Neutrophil (primary cell): Measurements from ENCODE around the gene SLC39A11.

Experiments used
- H3K27ac ChIP-seq: fragments of 200-600 bp; sonication (generic); 2 replicates; pipeline ENCODE4 v1.5.1; 2016; ENCODE audit warnings: mild to moderate bottlenecking, moderate library complexity
- H3K27me3 ChIP-seq: fragments of 200-600 bp; sonication (generic); 2 replicates; pipeline ENCODE4 v1.6.0; 2016; ENCODE audit warnings: mild to moderate bottlenecking
- H3K36me3 ChIP-seq: fragments of 200-600 bp; sonication (generic); 2 replicates; pipeline ENCODE4 v1.5.1; 2017
- H3K4me1 ChIP-seq, 2 experiments: fragments of 200-600 bp in 1 of 2; sonication (generic) in 1 of 2; 1 replicate in 1 of 2; 2 replicates in 1 of 2; pipeline versions ENCODE4 v1.5.1 to v1.6.1; 2013 to 2016; ENCODE audit warnings: low read depth in 1 of 2, low read length in 1 of 2, mild to moderate bottlenecking in 1 of 2, moderate library complexity in 1 of 2; ENCODE audit not compliant: control insufficient read depth in 1 of 2, insufficient read depth in 1 of 2
- H3K4me3 ChIP-seq, 2 experiments: fragments of 200-600 bp in 1 of 2; sonication (generic) in 1 of 2; 1 replicate in 1 of 2; 2 replicates in 1 of 2; pipeline ENCODE4 v1.5.1; 2013 to 2016; ENCODE audit warnings: low read depth in 1 of 2, low read length in 1 of 2, mild to moderate bottlenecking in 1 of 2, moderate library complexity in 1 of 2
- H3K9me3 ChIP-seq: fragments of 200-600 bp; sonication (generic); 2 replicates; pipeline ENCODE4 v1.5.1; 2016
- TF ChIP-seq, protein P1 (sequence below): fragments of 200-600 bp; sonication (generic); IDR thresholded peaks from 2 replicates; pipeline ENCODE4 v1.5.1; 2016; ENCODE audit warnings: antibody characterized with exemption

Gene SLC39A11

GRCh38 chr17:72631568-72631948 is 460.9 kb downstream of the SLC39A11 start:
- H3K36me3 ChIP-seq: no peaks in the 10 kb centered on the region
- peaks cover 32% of the 10 kb centered on the region for H3K27me3 ChIP-seq
- H3K4me3 ChIP-seq: no peak overlapping the region
- no peaks in the 10 kb centered on the region for H3K9me3 ChIP-seq
- H3K27ac ChIP-seq: no peak overlapping the region
- no peaks in the 10 kb centered on the region for H3K4me1 ChIP-seq
- TF ChIP-seq, protein P1, sequence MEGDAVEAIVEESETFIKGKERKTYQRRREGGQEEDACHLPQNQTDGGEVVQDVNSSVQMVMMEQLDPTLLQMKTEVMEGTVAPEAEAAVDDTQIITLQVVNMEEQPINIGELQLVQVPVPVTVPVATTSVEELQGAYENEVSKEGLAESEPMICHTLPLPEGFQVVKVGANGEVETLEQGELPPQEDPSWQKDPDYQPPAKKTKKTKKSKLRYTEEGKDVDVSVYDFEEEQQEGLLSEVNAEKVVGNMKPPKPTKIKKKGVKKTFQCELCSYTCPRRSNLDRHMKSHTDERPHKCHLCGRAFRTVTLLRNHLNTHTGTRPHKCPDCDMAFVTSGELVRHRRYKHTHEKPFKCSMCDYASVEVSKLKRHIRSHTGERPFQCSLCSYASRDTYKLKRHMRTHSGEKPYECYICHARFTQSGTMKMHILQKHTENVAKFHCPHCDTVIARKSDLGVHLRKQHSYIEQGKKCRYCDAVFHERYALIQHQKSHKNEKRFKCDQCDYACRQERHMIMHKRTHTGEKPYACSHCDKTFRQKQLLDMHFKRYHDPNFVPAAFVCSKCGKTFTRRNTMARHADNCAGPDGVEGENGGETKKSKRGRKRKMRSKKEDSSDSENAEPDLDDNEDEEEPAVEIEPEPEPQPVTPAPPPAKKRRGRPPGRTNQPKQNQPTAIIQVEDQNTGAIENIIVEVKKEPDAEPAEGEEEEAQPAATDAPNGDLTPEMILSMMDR: no peak

GRCh38 chr17:72624652-72625051 is 467.8 kb downstream of the SLC39A11 start:
- Histone ChIP-seq H3K36me3 (no peaks in the 10 kb centered on the region), H3K4me1 (no peaks in the 10 kb centered on the region), H3K4me3 (no peak overlapping the region), H3K27ac (no peak overlapping the region), H3K27me3 (peaks cover 78% of the 10 kb centered on the region), H3K9me3 (no peaks in the 10 kb centered on the region)
- TF ChIP-seq, protein P1: no peak

- H3K4me1 ChIP-seq: no peaks in the 10 kb centered on the region
- H3K4me3 ChIP-seq: no peak overlapping the region
- TF ChIP-seq, protein P1: no peak
- no peak overlapping the region for H3K27ac ChIP-seq
- no peaks in the 10 kb centered on the region for H3K9me3 ChIP-seq
- H3K27me3 ChIP-seq: peaks cover 79% of the 10 kb centered on the region
- H3K36me3 ChIP-seq: no peaks in the 10 kb centered on the region
These were observed 468.3 kb downstream of the SLC39A11 start for GRCh38 chr17:72624226-72624625.

DNA sequence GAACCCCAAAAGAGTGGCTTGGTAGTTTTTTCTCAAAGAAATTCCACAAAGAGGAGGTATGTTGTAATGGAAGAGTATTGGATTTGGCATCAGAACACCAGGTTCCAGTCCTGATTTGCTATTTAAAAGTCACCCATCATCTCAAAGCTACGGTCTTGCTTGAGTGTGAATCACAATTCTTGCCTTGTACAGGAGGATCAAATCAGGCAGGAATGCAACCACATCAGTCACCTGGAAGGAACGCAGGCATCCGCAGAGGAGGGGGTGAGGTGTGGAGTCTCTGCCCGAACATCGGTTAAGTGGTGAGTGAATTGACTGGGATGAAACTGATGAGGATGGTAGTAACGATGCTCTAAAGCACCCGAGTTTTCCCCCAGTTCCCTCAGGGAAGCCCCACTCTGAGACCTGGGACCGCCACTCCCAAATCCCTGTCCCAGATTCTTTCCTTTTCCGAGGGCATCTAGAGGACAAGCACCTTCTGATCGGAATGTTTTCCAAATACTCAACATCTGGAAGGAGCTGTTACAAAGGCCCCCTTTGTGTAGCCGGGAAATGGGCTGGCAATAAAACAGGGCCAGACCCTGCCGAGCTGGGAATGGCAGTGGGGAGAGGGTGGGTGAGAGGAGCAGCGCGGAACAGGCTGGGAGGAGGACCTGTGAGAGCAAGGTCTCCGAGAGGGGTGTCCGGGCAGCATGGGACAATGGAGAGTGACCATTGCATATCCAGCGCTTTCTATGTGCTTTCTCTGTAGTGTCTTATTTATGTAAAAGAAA is 469.6 kb downstream of the SLC39A11 start:
- TF ChIP-seq, protein P1: no peak
- no peak overlapping the region for H3K27ac ChIP-seq

DNA sequence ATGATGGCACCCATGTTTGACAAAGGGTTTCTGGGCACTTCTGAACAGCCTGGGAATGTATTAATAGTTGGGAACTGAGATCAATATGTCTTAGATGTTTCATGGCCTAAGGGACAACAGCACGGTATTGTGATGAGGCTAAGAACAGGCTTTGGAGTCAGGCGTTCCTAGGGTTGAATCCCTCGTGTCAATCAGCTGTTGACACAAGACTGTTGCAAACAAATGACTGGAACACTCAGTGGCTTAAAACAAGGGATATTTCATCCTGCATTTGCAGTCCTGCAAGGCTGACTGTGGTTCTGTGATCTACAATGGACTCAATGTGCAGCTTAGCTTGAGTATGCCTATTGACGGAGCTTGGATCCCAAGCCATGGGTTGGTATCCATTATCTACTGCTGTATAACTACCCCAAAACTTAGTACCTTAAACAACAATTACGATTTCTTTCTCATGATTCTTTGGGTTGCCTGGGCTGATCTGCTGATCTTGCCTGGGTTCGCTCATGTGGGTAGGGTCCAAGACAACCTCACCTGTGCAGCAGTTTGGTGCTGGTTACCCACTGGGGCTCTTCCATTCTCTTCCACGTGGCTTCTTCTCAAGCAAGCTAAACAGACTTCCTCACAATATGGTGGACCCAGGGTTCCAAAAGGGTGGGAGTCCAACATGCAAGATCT is 472.4 kb downstream of the SLC39A11 start:
- Histone ChIP-seq H3K36me3 (no peaks in the 10 kb centered on the region), H3K27ac (no peak overlapping the region), H3K9me3 (no peaks in the 10 kb centered on the region), H3K4me3 (no peak overlapping the region), H3K27me3 (peaks cover 100% of the 10 kb centered on the region), H3K4me1 (no peaks in the 10 kb centered on the region)
- TF ChIP-seq, protein P1: no peak

More for the DNA sequence above, 469.6 kb downstream of the SLC39A11 start:
- H3K4me1 ChIP-seq: no peaks in the 10 kb centered on the region
- H3K27me3 ChIP-seq: peaks cover 85% of the 10 kb centered on the region
- no peak overlapping the region for H3K4me3 ChIP-seq
- H3K9me3 ChIP-seq: no peaks in the 10 kb centered on the region
- no peaks in the 10 kb centered on the region for H3K36me3 ChIP-seq
